OCI-LY3 (cell line): Measurements from ENCODE around the gene RAB4B.

Source experiments
- H2AFZ ChIP-seq: fragments of 200-600, 300-600 bp; shearing (Covaris generic); 2 replicates; pipeline ENCODE4 v1.6.0; 2014; ENCODE audit warnings: antibody characterized with exemption, low read depth, low read length
- H3K27ac ChIP-seq: fragments of 200-600, 300-600 bp; sonication (generic); 2 replicates; pipeline ENCODE4 v1.5.1; 2014; ENCODE audit warnings: mild to moderate bottlenecking, low read length, moderate library complexity, mixed read lengths
- H3K27me3 ChIP-seq: fragments of 200-600, 300-600 bp; sonication (generic); 2 replicates; pipeline ENCODE4 v1.6.1; 2014; ENCODE audit warnings: low read depth, low read length, mixed read lengths
- H3K36me3 ChIP-seq: fragments of 200-600, 300-600 bp; sonication (generic); replicated peaks from 2 replicates; pipeline ENCODE3; 2014; ENCODE audit warnings: low read depth, low read length, mixed read lengths
- H3K4me1 ChIP-seq: fragments of 300-600, 200-600 bp; sonication (generic); 2 replicates; pipeline ENCODE4 v1.6.1; 2014; ENCODE audit warnings: low read length, mixed read lengths
- H3K4me2 ChIP-seq: fragments of 200-600, 300-600 bp; sonication (generic); 2 replicates; pipeline ENCODE4 v1.6.1; 2014; ENCODE audit warnings: low read length, mixed read lengths
- H3K4me3 ChIP-seq: fragments of 300-600, 200-600 bp; sonication (generic); 2 replicates; pipeline ENCODE4 v1.5.1; 2014; ENCODE audit warnings: antibody characterized with exemption, mild to moderate bottlenecking, low read length, moderate library complexity
- H3K79me2 ChIP-seq: fragments of 300-600, 200-600 bp; shearing (Covaris generic); 2 replicates; pipeline ENCODE4 v1.6.1; 2014; ENCODE audit warnings: mild to moderate bottlenecking, low read length, mixed read lengths
- H3K9ac ChIP-seq: fragments of 300-600, 200-600 bp; shearing (Covaris generic); 2 replicates; pipeline ENCODE4 v1.6.0; 2014; ENCODE audit warnings: mild to moderate bottlenecking, low read length, moderate library complexity
- H3K9me3 ChIP-seq: fragments of 200-600, 300-600 bp; shearing (Covaris generic); 2 replicates; pipeline ENCODE4 v1.6.1; 2014; ENCODE audit warnings: low read length, mixed read lengths; ENCODE audit not compliant: insufficient read depth
- H4K20me1 ChIP-seq: fragments of 200-600, 300-600 bp; sonication (generic); 2 replicates; pipeline ENCODE4 v1.6.1; 2016; ENCODE audit warnings: low read length, mixed read lengths; ENCODE audit not compliant: insufficient read depth
- CTCF ChIP-seq: fragments of 200-600, 300-600 bp; sonication (generic); IDR thresholded peaks from 2 replicates; pipeline ENCODE4 v1.5.1; 2014; ENCODE audit warnings: antibody characterized with exemption, low read length, low read depth
- EZH2phosphoT487 ChIP-seq: fragments of 200-600 bp; shearing (Covaris generic); IDR thresholded peaks from 2 replicates; pipeline ENCODE4 v1.6.1; 2018; ENCODE audit warnings: antibody characterized with exemption, mixed run types, low read depth

Gene RAB4B

GRCh38 chr19:40801426-40802299, 23.6 kb downstream of the RAB4B start:
- no peak overlapping the region for H2AFZ ChIP-seq
- peak overlapping the region; percentile 96 for H3K4me2 ChIP-seq
- H3K9me3 ChIP-seq: no peaks in the 10 kb centered on the region
- H4K20me1 ChIP-seq: peaks cover 68% of the 10 kb centered on the region
- peaks cover 55% of the 10 kb centered on the region for H3K36me3 ChIP-seq
- H3K79me2 ChIP-seq: peaks cover 77% of the 10 kb centered on the region
- H3K4me3 ChIP-seq: peak overlapping the region; percentile 63; the same call in 1 of the 2 replicates
- TF ChIP-seq CTCF (no peak), EZH2phosphoT487 (no peak)
- H3K27me3 ChIP-seq: no peaks in the 10 kb centered on the region
- peaks cover 66% of the 10 kb centered on the region for H3K4me1 ChIP-seq
- H3K9ac ChIP-seq: peak overlapping the region; percentile 51; the same call in 1 of the 2 replicates
- H3K27ac ChIP-seq: no peak overlapping the region

GRCh38 chr19:40802300-40803169, 24.5 kb downstream of the RAB4B start:
- Histone ChIP-seq H3K9ac (peak overlapping the region; percentile 51; the same call in 1 of the 2 replicates), H3K4me3 (peak overlapping the region; percentile 63), H4K20me1 (peaks cover 76% of the 10 kb centered on the region), H3K27ac (peak overlapping the region; percentile 61), H3K4me2 (peak overlapping the region; percentile 73), H3K79me2 (peaks cover 81% of the 10 kb centered on the region), H3K9me3 (no peaks in the 10 kb centered on the region), H3K36me3 (peaks cover 62% of the 10 kb centered on the region), H2AFZ (no peak overlapping the region), H3K4me1 (peaks cover 61% of the 10 kb centered on the region), H3K27me3 (no peaks in the 10 kb centered on the region)
- TF ChIP-seq CTCF: no peak
- no peak for TF ChIP-seq EZH2phosphoT487

GRCh38 chr19:40803170-40803856, 25.3 kb downstream of the RAB4B start:
- Histone ChIP-seq H3K9me3 (no peaks in the 10 kb centered on the region), H3K27ac (peak overlapping the region; percentile 61), H3K9ac (peak overlapping the region; percentile 51; the same call in 1 of the 2 replicates), H3K36me3 (peaks cover 70% of the 10 kb centered on the region), H3K4me2 (peak overlapping the region; percentile 73), H3K27me3 (no peaks in the 10 kb centered on the region), H3K4me1 (peaks cover 54% of the 10 kb centered on the region), H4K20me1 (peaks cover 83% of the 10 kb centered on the region), H3K4me3 (peak overlapping the region; percentile 63), H3K79me2 (peaks cover 81% of the 10 kb centered on the region), H2AFZ (no peak overlapping the region)
- TF ChIP-seq EZH2phosphoT487 (no peak), CTCF (no peak)
